HPDE6-E6E7 (cell line): ENCODE results near the gene GLRA2.

ENCODE experiments used
- DNase-seq: peaks from one replicate; pipeline ENCODE4 v3.0.0; 2011; ENCODE audit warnings: missing footprints; ENCODE audit errors: extremely low spot score

Gene GLRA2

DNA sequence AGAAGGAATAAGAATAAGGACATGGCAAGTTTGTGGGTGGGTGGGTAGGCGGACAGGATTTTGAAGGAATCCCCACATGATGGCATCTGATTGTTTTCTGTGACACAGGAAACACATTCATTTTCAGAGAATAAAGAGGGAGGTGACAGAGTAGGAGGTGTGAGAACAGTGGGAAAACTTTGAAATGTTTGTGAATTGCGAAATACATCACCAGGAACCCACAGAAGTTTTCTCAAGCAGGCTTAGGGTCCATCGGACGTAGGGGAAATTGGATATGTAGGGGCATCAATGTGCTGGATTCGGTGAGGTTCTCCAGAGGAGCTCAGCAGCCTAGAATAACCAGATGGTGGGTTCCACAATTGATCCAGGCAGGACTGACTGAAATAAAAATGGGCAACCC is 171.6 kb downstream of the GLRA2 start:
- no peak for DNase-seq

DNA sequence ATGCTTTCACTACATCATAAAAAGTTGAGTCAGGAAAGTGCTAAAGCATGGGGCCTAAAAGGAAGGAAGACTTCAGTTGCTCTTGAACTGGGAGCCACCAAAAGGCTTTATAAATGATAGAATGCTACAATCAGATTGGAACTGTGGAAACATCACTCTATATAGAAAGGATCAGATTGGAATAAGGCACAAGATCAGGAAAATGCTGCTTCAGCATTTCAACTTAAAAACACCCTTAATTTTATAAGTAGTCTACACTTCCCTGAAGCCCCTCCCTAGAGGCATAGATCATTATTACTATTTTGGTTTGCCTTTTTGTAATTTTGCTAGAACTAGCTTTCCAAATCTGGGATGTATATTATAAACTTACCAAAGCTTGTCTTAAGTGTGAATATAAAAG is 172.8 kb downstream of the GLRA2 start:
- no peak for DNase-seq

DNA sequence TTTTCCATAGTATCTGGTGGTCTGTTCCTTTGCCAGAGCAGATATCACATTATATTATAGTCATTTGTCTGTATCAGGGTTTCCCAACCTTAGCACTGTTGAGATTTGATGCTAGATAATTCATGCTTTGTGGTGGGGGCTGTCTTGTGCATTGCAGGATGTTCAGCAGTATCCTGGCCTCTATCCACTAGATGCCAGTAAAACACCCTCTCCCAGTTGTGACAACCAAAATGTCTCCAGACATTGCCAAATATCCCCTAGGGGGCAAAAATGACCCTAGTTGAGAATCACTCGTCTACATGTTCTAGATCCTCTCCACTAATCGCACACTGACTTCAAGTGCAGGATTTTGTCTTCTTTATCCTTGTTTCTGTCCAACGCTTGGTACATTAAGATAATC is 182.8 kb downstream of the GLRA2 start:
- DNase-seq, result no peak

DNA sequence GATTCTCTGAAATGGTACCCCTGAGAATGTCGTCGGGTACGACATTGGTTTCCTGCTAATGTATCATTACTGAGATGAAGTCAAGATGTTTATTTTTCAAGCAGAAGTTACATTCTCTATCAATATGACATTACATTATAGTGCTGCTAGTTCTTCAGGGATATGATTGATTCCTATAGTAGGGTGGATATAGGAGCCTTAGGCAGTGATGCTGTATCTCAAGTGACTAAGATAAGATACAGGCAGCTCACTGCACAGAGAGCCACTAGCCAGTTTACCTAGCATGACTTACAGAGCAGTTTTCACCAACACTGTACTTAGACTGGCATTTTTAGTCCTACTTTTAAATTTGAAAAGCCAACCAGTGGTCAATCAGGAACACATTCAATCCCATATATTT is 188.6 kb downstream of the GLRA2 start:
- no peak for DNase-seq

DNA sequence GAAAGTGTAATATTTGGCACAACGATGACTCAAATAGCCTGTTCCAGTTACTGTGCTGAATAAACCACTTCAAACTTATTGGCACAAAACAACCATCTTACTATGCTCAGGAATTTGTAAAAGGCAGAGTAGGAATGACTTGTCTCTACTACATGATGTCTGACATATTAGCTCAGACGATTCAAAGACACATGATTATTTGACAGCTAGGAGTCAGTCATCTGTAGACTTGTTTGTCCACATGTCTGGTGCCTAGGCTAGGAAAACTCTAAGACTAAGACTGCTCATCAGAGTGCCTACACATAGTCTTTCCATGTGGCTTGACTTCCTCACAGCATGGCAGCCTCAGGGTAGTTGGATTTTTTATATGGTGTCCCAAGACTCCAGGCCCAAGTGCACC is 189.1 kb downstream of the GLRA2 start:
- no peak for DNase-seq

DNA sequence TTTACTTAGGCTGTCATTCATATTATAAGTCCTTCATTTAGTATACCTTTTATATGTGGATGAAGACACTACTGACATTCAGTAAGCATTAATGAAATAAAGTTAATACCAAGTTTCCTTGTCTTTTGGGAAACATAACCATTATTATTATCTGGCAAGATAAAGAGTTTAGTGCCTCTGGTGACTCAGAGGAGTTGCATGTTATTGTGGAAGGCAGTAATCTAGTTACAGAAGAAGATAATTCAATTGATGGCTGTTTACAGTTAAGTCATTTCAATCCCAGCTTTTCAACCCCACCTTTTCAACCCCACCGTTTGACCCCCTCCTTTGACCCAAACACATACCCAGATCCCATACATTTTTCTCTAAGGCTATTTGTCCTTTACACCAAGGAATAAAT is 199.7 kb downstream of the GLRA2 start:
- DNase-seq, result no peak

DNA sequence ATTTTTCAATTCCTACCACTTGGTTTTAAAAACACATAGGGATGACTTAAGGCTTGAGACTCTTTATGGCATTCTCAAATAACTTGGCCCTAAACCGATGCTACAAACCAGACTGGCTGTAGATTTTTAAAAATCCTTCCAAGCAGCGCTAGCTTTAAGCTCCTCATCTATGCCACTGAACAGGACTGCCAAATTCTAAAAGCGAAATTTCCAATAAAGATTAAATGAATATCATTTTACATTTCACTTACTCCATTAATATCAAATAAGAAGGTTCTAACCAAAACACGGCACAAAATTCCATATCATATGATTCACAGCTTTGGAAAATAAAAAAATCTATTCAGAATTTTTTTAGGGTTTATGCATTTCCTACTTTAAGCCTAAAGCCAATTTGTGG is 209.3 kb downstream of the GLRA2 start:
- DNase-seq, result no peak

DNA sequence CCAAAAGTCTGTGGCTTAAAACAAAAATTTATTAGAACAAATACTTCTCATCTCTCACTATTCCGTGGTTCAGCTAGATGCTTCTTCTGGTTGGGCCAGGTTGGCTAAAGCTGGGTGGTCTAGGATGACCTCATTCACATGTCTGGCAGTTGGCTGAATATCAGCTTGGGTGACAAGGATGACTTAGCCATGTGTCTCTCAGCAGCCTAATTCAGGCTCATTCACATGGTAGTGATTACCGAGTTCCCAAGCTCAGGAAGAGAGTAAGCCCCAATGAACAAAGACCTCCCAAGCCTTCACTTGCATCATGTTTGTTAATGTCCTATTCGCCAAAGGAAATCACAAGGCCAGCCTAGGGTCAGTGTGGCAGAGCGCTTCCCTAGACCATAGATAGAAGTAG is 224.1 kb downstream of the GLRA2 start:
- DNase-seq, result no peak

DNA sequence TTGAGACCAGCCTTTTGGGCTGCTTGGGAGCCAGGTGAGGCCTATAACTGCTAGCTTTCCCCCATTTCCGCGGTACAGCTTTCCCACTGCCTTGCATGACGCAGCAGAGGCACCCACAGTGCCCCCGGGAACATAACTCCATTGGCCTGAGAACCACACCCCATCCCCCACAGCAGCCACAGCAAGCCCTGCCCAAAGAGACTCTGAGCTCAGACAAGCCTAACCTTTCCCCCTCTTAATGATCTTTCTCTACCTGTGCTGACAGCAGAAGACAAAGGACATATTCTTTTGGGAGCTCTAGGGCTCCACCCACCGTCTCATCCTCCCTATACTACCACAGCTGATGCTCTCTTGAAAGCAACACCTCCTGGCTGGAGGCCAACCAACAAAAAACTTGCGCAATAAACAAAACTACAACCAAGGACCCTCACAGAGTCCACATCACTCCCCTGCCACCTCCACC is 228.7 kb downstream of the GLRA2 start:
- no peak for DNase-seq

DNA sequence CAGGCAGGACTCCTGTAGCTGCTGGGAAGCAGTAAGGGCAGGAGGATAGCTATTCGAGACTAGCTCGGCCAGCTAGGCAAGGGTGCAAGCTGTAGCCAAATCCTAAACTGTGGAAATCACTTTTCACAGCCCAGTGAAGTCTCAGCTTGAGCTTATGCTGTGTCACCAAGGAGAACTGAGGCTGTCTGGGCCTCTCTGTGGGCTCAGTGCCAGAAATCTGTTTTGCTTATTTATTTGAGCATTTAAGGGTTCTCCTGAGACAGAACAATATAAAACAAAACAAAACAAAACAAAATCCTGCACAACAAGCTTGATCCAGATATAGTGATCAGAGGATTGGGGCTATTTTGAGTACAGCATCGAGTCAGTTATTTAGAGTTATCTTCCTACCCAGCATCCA is 246.1 kb downstream of the GLRA2 start:
- no peak for DNase-seq

DNA sequence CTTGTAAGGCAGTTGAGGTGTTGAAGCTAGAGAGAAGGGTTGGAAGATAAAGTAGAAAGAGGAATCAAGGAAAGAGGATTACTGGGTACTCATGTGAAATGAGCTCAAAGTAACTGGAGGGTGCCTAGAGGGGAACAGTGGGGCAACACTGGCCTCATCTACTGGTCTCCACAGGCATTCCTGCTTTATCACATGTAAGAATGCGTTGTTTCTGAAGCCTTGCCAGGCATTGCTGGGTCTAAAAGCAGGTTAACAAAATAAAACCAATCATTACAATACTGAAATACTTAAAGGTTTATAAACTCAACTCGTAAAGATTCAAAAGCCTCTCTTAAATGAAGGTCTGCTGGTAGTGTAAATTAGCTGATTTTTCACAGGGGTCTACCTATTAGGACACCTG is 247.6 kb downstream of the GLRA2 start:
- DNase-seq, result no peak

DNA sequence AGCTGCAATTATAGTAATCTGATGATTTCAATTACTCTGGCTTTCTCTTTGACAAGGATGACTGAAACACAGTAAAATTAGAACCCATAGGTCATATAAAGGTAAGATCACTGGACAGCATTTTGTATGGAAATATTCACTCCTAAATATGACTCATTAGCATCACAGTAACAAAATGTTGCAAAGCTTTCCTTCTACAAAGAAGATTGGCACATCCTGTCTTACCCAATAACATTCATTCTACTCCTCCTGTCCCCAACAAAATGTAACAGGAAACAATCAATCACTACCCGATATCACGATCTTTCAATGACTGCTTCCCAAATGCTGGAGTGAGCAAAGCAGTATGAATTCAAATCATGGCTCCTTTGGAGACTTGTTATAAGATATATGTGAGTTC is 248.2 kb downstream of the GLRA2 start:
- DNase-seq, result no peak

DNA sequence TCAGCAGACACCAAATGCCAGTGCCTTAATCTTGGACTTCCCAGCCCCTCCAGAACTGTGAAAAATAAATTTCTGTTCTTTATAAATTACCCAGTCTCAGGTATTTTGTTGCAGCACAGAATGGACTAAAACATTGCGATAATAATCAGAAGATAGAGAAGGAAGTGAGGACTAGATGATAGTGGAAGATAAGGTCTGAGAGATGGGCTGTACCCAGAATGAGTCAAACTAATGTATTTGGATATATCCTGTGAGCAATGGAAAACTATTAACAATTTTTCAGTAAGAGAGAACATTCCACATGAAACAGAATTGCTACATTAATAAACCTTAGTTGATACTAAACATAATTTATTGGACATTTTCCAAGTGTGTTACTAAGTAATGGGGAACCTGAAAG is 250.2 kb downstream of the GLRA2 start:
- no peak for DNase-seq
